ENCODE data around the gene TUBA4B. TPM values are rescaled to one million over a fixed set of nuclear protein-coding genes. Genes with fewer than 3 reads are reported as not detected.

The TUBA4B gene
- total RNA-seq = not detected in 2 replicates
- long read RNA-seq = 0 reads

DNA sequence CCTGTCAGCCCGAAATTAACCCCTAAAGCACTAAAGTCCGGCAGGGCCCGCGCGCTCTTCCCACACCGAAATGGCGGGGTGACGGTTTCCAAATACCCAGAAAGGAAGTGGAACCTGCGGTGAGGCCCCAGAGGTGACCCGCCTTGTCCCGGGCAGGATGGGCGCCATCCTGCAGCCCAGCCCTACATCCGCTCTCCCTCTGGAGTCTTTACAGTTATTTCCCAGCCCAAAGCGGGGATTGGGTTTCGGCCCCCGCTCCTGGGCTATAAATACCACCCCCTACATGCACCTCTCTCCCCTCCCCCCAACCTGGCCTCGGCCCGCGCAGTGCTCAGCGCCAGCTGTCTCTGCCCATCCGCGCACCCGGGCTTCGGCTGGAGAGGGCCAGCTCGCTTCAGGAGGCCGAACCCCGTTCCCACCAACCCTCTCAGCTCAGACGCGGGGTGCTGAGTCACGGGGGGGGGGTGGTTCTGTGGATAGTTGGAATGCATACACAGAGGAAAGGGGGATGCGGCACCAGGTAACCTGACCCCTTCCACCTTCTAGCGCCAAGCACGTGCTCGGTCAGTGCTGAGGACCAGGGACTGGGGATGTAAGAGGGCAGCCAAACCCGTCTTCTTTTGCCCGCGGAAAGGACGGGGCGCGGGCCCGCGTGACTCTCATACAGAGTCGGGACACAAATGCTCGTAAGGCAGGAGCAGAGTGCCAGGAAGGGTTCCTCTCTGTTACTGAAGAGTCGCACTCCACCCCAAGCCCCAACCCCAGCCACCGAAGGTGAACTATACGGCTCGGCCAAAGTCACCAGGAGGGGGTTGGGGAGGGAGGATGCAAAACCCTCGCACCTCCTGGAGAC is at the start of gene TUBA4B:
Gene TUBA4B (plus strand): TSS at position 344 of the 853 bp plus-strand sequence. CDS start 165 bp downstream, at position 509.
- Mint-ChIP-seq H3K4me3 (ENCODE audit: unreplicated experiment) (peak within 1 kb of the TSS; percentile 68), H3K4me1 (ENCODE audit: unreplicated experiment) (peaks cover 55% of the 10 kb centered on the region), H3K27ac (ENCODE audit: unreplicated experiment) (no peak within 1 kb of the TSS), H3K9me3 (ENCODE audit: unreplicated experiment) (no peaks in the 10 kb centered on the region), H3K36me3 (ENCODE audit: unreplicated experiment) (no peaks in the 10 kb centered on the region), H3K27me3 (ENCODE audit: unreplicated experiment) (peaks cover 19% of the 10 kb centered on the region)
- TF ChIP-seq, protein P1, sequence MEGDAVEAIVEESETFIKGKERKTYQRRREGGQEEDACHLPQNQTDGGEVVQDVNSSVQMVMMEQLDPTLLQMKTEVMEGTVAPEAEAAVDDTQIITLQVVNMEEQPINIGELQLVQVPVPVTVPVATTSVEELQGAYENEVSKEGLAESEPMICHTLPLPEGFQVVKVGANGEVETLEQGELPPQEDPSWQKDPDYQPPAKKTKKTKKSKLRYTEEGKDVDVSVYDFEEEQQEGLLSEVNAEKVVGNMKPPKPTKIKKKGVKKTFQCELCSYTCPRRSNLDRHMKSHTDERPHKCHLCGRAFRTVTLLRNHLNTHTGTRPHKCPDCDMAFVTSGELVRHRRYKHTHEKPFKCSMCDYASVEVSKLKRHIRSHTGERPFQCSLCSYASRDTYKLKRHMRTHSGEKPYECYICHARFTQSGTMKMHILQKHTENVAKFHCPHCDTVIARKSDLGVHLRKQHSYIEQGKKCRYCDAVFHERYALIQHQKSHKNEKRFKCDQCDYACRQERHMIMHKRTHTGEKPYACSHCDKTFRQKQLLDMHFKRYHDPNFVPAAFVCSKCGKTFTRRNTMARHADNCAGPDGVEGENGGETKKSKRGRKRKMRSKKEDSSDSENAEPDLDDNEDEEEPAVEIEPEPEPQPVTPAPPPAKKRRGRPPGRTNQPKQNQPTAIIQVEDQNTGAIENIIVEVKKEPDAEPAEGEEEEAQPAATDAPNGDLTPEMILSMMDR (IDR thresholded peaks at IDR 0.05) = no peak
- DNase-seq (ENCODE audit: extremely low spot score, unreplicated experiment) = no peak

DNA sequence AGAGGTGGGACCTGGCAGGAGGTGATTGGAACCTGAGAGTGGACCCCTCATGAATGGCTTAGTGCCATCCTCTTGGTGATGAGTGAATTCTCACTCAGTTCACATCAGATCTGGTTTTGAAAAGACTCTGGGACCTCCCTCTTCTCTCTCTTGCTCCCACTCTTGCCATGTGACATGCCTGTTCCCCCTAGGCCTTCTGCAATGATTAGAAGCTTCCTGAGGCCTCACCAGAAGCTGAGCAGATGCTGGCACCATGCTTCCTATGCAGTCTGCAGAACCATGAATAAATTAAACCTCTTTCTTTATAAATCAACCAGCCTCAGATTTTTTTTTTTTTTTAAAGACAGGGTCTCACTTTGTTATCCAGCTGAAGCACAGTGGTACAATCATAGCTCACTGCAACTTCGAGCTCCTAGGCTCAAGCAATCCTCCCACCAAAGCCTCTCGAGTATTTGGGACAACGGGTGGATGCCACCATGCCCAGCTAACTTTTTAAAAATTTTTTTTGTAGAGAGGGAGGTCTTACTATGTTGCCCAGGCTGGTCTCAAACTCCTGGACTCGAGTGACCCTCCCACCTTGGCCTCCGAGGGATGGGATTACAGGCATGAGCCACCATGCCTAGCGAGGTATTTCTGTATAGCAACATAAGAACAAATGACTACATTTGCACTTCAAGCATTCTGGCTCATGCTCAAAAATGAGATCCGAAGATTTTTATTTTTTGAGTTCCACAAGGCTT is 48.4 kb upstream of the TUBA4B start:
- Mint-ChIP-seq H3K4me1 (ENCODE audit: unreplicated experiment) (peaks cover 25% of the 10 kb centered on the region), H3K27ac (ENCODE audit: unreplicated experiment) (no peak overlapping the region), H3K36me3 (ENCODE audit: unreplicated experiment) (peaks cover 7% of the 10 kb centered on the region), H3K9me3 (ENCODE audit: unreplicated experiment) (no peaks in the 10 kb centered on the region), H3K27me3 (ENCODE audit: unreplicated experiment) (peaks cover under 1% of the 10 kb centered on the region), H3K4me3 (ENCODE audit: unreplicated experiment) (no peak overlapping the region)
- no peak for DNase-seq (ENCODE audit: extremely low spot score, unreplicated experiment)
- TF ChIP-seq, protein P1 (IDR thresholded peaks at IDR 0.05) = no peak

DNA sequence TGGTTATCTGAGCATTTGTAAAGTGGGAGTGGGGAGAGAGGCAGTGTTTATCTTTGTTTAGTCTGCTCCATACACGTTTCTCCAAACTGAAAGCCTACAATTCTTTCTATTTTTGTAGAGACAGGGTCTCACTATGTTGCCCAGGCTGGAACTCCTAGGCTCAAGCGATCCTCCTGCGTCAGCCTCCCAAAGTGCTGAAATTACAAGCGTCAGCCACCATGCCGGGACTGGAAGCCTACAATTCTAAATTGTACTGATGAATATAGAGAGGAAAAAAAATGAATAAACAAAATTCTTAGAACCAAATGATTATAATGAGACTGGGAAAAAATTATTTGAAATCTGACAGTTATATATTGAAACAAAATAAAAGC is 47.9 kb upstream of the TUBA4B start:
- Mint-ChIP-seq H3K27me3 (ENCODE audit: unreplicated experiment) (no peaks in the 10 kb centered on the region), H3K4me1 (ENCODE audit: unreplicated experiment) (peaks cover 25% of the 10 kb centered on the region), H3K27ac (ENCODE audit: unreplicated experiment) (no peak overlapping the region), H3K4me3 (ENCODE audit: unreplicated experiment) (no peak overlapping the region), H3K9me3 (ENCODE audit: unreplicated experiment) (no peaks in the 10 kb centered on the region), H3K36me3 (ENCODE audit: unreplicated experiment) (peaks cover 7% of the 10 kb centered on the region)
- DNase-seq (ENCODE audit: extremely low spot score, unreplicated experiment) = no peak
- TF ChIP-seq, protein P1 (IDR thresholded peaks at IDR 0.05) = no peak

DNA sequence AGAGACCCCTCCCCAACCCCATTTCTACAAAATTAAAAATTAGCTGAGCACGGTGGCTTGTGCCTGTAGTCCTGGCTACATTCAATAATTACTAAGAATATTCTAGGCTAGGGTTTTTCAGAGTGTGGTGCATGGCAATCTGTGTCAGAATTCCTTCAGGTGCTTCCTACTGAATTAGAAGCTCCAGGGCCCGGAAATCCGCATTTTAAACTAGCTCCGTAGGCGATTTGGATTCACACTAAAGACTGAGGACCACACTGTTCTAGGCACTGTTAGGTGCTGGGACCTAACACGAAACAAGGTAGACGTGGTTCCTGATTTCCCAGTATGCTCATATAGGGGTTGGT is 47.1 kb upstream of the TUBA4B start:
- peak overlapping the region; percentile 89 for H3K4me3 Mint-ChIP-seq (ENCODE audit: unreplicated experiment)
- no peak for DNase-seq (ENCODE audit: extremely low spot score, unreplicated experiment)
- H3K27me3 Mint-ChIP-seq (ENCODE audit: unreplicated experiment) = no peaks in the 10 kb centered on the region
- H3K36me3 Mint-ChIP-seq (ENCODE audit: unreplicated experiment) = peaks cover 7% of the 10 kb centered on the region
- H3K4me1 Mint-ChIP-seq (ENCODE audit: unreplicated experiment) = peaks cover 25% of the 10 kb centered on the region
- peak overlapping the region; percentile 96 for H3K27ac Mint-ChIP-seq (ENCODE audit: unreplicated experiment)
- TF ChIP-seq, protein P1 (IDR thresholded peaks at IDR 0.05) = no peak
- H3K9me3 Mint-ChIP-seq (ENCODE audit: unreplicated experiment) = no peaks in the 10 kb centered on the region
